Measurements from ENCODE around the gene DPY19L3.

DNA sequence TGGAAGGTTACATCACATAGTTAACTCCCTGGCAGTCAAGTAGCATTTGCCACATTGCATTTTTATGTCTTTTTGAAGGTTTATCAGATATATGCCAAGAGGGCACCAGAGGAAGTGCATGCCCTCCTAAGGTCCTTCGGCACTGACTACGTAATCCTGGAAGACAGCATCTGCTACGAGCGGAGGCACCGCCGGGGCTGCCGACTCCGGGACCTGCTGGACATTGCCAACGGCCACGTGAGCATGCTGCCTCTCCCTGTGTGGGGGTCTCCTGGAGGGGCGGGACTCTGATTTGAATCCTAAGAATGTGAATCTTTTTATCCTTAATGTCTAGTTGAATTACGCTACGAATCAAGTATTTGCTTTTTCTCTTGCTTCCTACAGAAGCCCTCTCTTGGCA lies 74.8 kb downstream of the DPY19L3 start:
- TF ChIP-seq POLR2A (IDR thresholded peaks at IDR 0.05), result no peak
- TF ChIP-seq, protein P1, sequence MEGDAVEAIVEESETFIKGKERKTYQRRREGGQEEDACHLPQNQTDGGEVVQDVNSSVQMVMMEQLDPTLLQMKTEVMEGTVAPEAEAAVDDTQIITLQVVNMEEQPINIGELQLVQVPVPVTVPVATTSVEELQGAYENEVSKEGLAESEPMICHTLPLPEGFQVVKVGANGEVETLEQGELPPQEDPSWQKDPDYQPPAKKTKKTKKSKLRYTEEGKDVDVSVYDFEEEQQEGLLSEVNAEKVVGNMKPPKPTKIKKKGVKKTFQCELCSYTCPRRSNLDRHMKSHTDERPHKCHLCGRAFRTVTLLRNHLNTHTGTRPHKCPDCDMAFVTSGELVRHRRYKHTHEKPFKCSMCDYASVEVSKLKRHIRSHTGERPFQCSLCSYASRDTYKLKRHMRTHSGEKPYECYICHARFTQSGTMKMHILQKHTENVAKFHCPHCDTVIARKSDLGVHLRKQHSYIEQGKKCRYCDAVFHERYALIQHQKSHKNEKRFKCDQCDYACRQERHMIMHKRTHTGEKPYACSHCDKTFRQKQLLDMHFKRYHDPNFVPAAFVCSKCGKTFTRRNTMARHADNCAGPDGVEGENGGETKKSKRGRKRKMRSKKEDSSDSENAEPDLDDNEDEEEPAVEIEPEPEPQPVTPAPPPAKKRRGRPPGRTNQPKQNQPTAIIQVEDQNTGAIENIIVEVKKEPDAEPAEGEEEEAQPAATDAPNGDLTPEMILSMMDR (IDR thresholded peaks at IDR 0.05), result no peak

All from testis (tissue), 2 donors.